ENCODE results near the gene HOXB5. TPM values are rescaled to one million over a fixed set of nuclear protein-coding genes. Genes with fewer than 3 reads are reported as not detected.

Gene HOXB5
- total RNA-seq, 1 experiment from 2014 or later = 0.95 TPM

GRCh38 chr17:48627118-48627597 lies 33.6 kb upstream of the HOXB5 start:
- TF ChIP-seq EZH2phosphoT487 (IDR thresholded peaks at IDR 0.05; ENCODE audit: borderline replicate concordance, low read length) = no peak
- TF ChIP-seq CTCF (conservative IDR thresholded peaks at IDR 0.05; ENCODE audit: low read depth, low read length) = no peak
- TF ChIP-seq EZH2 (IDR thresholded peaks at IDR 0.05; ENCODE audit: low read length, unreplicated experiment) = no peak
- H3K4me3 ChIP-seq (ENCODE audit: low read length) = peak overlapping the region; percentile 70
- no peak overlapping the region for H3K9ac ChIP-seq (ENCODE audit: low read length)
- ATAC-seq = no peak
- H3K9me2 ChIP-seq (replicated peaks; ENCODE audit: low read length) = no peaks in the 10 kb centered on the region
- H3F3A ChIP-seq (ENCODE audit: low read length, unreplicated experiment) = no peaks in the 10 kb centered on the region
- intact Hi-C loops (cut with micrococcal nuclease) = no loop called here
- no peak overlapping the region for H3K27ac ChIP-seq (ENCODE audit: low read length)
- H3K4me1 ChIP-seq (ENCODE audit: insufficient read depth, low read length) = peaks cover 12% of the 10 kb centered on the region
- no peaks in the 10 kb centered on the region for H3K9me3 ChIP-seq (ENCODE audit: low read length)
- ChIA-PET CTCF (no interaction called here), POLR2A (ENCODE audit: unreplicated experiment) (no interaction called here)
- no peaks in the 10 kb centered on the region for H4K20me1 ChIP-seq (ENCODE audit: low read length)
- H3K36me3 ChIP-seq (ENCODE audit: low read depth, low read length) = no peaks in the 10 kb centered on the region
- no TSS peak for BruUV-seq (replicated peaks)
- H3K4me2 ChIP-seq (ENCODE audit: low read length) = peak overlapping the region; percentile 85
- peaks cover 74% of the 10 kb centered on the region for H3K27me3 ChIP-seq (ENCODE audit: low read length)
- no peak for DNase-seq
- peak overlapping the region; percentile 72 for H2AFZ ChIP-seq (ENCODE audit: low read length)
- H3K79me2 ChIP-seq (ENCODE audit: low read length) = no peaks in the 10 kb centered on the region

- peak within 1 kb of the TSS; percentile 88 for H2AFZ ChIP-seq (ENCODE audit: low read length)
Measured at GRCh38 chr17:48626245-48627117, 32.9 kb upstream of the HOXB5 start, which contains the start of gene HOXB9. TSS of gene HOXB9 (minus strand) at chr17:48626358. CDS start at chr17:48626269, 89 bp downstream.

More at GRCh38 chr17:48626245-48627117, 32.9 kb upstream of the HOXB5 start, which contains the start of gene HOXB9:
- DNase-seq (peak; percentile 65), ATAC-seq (peak; percentile 20)
- Histone ChIP-seq H3F3A (ENCODE audit: low read length, unreplicated experiment) (no peaks in the 10 kb centered on the region), H3K9me2 (replicated peaks; ENCODE audit: low read length) (no peaks in the 10 kb centered on the region), H3K4me1 (ENCODE audit: insufficient read depth, low read length) (peaks cover 12% of the 10 kb centered on the region), H3K27ac (ENCODE audit: low read length) (no peak within 1 kb of the TSS), H3K9ac (ENCODE audit: low read length) (peak within 1 kb of the TSS; percentile 54), H3K36me3 (ENCODE audit: low read depth, low read length) (no peaks in the 10 kb centered on the region), H3K9me3 (ENCODE audit: low read length) (no peaks in the 10 kb centered on the region), H4K20me1 (ENCODE audit: low read length) (no peaks in the 10 kb centered on the region), H3K4me3 (ENCODE audit: low read length) (peak within 1 kb of the TSS; percentile 70), H3K79me2 (ENCODE audit: low read length) (no peaks in the 10 kb centered on the region), H3K4me2 (ENCODE audit: low read length) (peak within 1 kb of the TSS; percentile 85), H3K27me3 (ENCODE audit: low read length) (peaks cover 67% of the 10 kb centered on the region)
- TSS peak; percentile 15 for BruUV-seq (replicated peaks)
- intact Hi-C loops (cut with micrococcal nuclease) = no loop called here
- TF ChIP-seq EZH2phosphoT487 (IDR thresholded peaks at IDR 0.05; ENCODE audit: borderline replicate concordance, low read length) (no peak), CTCF (conservative IDR thresholded peaks at IDR 0.05; ENCODE audit: low read depth, low read length) (no peak), EZH2 (IDR thresholded peaks at IDR 0.05; ENCODE audit: low read length, unreplicated experiment) (peak; percentile 68)
- POLR2A ChIA-PET (ENCODE audit: unreplicated experiment) = interaction anchor here (0.5 to 0.7 kb wide), 6 partner anchors 12 to 124 kb away, joined by 3 to 26 read pairs (median 4); partner anchors contain the start of genes HOXB5 and HOXB8
- CTCF ChIA-PET = interaction anchor here (0.6 kb wide), 1 partner anchor 10 kb away, joined by 3 read pairs; no protein-coding TSS in a partner anchor

All from PC-3 (cell line).